ENCODE measurements around the gene NFXL1.
A peak's percentile ranks its signal among the peaks of the same experiment; 100 is the strongest.

NFXL1 gene

DNA sequence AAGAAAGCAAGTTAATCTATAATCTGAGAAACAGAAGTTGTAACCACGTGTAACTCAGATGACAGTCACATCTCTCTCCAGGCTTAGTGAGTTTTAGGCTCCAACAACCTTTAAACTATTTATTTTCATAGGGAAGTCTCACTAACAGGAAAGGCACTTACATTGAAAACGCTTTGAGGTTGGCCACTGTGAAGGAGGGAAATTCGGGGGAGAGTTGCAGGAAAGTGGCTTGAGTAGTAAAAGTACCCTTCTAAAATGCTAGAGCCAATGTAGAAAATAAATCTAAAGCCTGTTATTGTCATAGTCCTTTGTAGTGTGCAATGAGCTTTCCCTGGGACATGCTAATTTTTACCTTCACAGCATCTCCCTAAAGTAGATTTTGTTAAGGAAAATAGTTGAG lies 995 bp upstream of the NFXL1 start:
- Histone ChIP-seq H3K4me2 (ENCODE audit: low read depth, low read length, poor library complexity, severe bottlenecking) (peak overlapping the region; percentile 80), H3K4me3 (ENCODE audit: insufficient read depth, low read length, poor library complexity, severe bottlenecking) (peak overlapping the region; percentile 70), H3F3A (ENCODE audit: insufficient read depth) (0 out of 2 replicates have a peak, but pooled peaks cover 3% of the 10 kb centered on the region), H3K79me2 (ENCODE audit: insufficient read depth, low read length) (peaks cover 37% of the 10 kb centered on the region), H3K9me2 (replicated peaks; ENCODE audit: insufficient read depth, low read length) (no peaks in the 10 kb centered on the region), H3K9me3 (ENCODE audit: insufficient read depth, low read length) (no peaks in the 10 kb centered on the region), H3K36me3 (ENCODE audit: low read length) (peaks cover 3% of the 10 kb centered on the region; the same call in 1 of the 2 replicates), H3K27ac (ENCODE audit: low read depth, low read length) (no peak overlapping the region), H4K20me1 (ENCODE audit: low read depth, low read length) (no peaks in the 10 kb centered on the region), H3K9ac (ENCODE audit: low read length) (peak overlapping the region; percentile 56), H3K27me3 (ENCODE audit: low read length) (no peaks in the 10 kb centered on the region), H2AFZ (ENCODE audit: low read depth, low read length, severe bottlenecking) (peak overlapping the region; percentile 91)
- TF ChIP-seq, protein P1, sequence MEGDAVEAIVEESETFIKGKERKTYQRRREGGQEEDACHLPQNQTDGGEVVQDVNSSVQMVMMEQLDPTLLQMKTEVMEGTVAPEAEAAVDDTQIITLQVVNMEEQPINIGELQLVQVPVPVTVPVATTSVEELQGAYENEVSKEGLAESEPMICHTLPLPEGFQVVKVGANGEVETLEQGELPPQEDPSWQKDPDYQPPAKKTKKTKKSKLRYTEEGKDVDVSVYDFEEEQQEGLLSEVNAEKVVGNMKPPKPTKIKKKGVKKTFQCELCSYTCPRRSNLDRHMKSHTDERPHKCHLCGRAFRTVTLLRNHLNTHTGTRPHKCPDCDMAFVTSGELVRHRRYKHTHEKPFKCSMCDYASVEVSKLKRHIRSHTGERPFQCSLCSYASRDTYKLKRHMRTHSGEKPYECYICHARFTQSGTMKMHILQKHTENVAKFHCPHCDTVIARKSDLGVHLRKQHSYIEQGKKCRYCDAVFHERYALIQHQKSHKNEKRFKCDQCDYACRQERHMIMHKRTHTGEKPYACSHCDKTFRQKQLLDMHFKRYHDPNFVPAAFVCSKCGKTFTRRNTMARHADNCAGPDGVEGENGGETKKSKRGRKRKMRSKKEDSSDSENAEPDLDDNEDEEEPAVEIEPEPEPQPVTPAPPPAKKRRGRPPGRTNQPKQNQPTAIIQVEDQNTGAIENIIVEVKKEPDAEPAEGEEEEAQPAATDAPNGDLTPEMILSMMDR (IDR thresholded peaks at IDR 0.05; ENCODE audit: insufficient read depth, low read length, poor library complexity, severe bottlenecking): no peak
- no peak for TF ChIP-seq EZH2phosphoT487 (conservative IDR thresholded peaks at IDR 0.05; ENCODE audit: low read length)

DNA sequence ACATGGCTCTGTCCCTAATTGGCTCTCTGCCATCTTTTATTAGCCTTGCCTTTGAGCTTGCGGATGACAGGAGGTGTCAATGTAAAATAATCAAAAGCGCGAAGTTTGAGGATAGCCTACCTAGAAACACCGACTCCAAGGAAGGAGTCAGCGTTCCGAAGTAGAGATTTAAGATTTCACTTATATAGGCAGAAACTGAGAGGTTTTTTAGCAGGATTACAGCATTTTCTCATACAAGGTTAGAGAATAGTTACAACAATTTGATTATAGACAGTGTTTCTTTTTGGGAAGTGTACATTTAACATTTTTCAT lies 499 bp upstream of the NFXL1 start:
- Histone ChIP-seq H4K20me1 (ENCODE audit: low read depth, low read length) (no peaks in the 10 kb centered on the region), H3K4me2 (ENCODE audit: low read depth, low read length, poor library complexity, severe bottlenecking) (peak overlapping the region; percentile 80), H3K9me2 (replicated peaks; ENCODE audit: insufficient read depth, low read length) (no peaks in the 10 kb centered on the region), H3K9me3 (ENCODE audit: insufficient read depth, low read length) (no peaks in the 10 kb centered on the region), H3K4me3 (ENCODE audit: insufficient read depth, low read length, poor library complexity, severe bottlenecking) (peak overlapping the region; percentile 70), H3K79me2 (ENCODE audit: insufficient read depth, low read length) (peaks cover 41% of the 10 kb centered on the region), H2AFZ (ENCODE audit: low read depth, low read length, severe bottlenecking) (peak overlapping the region; percentile 91), H3K27me3 (ENCODE audit: low read length) (no peaks in the 10 kb centered on the region), H3K27ac (ENCODE audit: low read depth, low read length) (no peak overlapping the region), H3F3A (ENCODE audit: insufficient read depth) (0 out of 2 replicates have a peak, but pooled peaks cover 3% of the 10 kb centered on the region), H3K36me3 (ENCODE audit: low read length) (peaks cover 4% of the 10 kb centered on the region; the same call in 1 of the 2 replicates), H3K9ac (ENCODE audit: low read length) (peak overlapping the region; percentile 56)
- TF ChIP-seq, protein P1 (IDR thresholded peaks at IDR 0.05; ENCODE audit: insufficient read depth, low read length, poor library complexity, severe bottlenecking): no peak
- no peak for TF ChIP-seq EZH2phosphoT487 (conservative IDR thresholded peaks at IDR 0.05; ENCODE audit: low read length)

DNA sequence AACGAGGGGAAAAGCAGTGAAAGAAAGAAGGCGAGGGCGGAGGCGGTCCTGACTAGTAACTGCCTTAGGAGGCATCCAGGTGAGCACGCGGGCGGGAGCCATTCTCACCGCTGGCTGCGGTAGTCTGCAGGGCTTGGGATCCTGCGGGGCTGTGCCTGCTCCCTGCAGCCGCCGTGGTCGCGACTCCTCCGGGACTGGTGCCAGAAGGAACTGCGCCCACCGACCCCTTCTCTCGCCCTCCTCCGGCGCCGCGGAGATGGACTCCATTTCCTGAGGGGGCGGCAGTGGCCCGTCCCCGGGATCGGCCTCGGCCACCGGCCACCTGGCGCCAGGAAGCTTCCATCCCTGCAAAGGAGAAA lies 543 bp downstream of the NFXL1 start:
- Histone ChIP-seq H3K27me3 (ENCODE audit: low read length) (no peaks in the 10 kb centered on the region), H3K4me3 (ENCODE audit: insufficient read depth, low read length, poor library complexity, severe bottlenecking) (peak overlapping the region; percentile 93), H3K79me2 (ENCODE audit: insufficient read depth, low read length) (peaks cover 44% of the 10 kb centered on the region), H3K4me2 (ENCODE audit: low read depth, low read length, poor library complexity, severe bottlenecking) (peak overlapping the region; percentile 71), H3K9ac (ENCODE audit: low read length) (peak overlapping the region; percentile 93), H3F3A (ENCODE audit: insufficient read depth) (0 out of 2 replicates have a peak, but pooled peaks cover 3% of the 10 kb centered on the region), H3K36me3 (ENCODE audit: low read length) (peaks cover 8% of the 10 kb centered on the region; the same call in 1 of the 2 replicates), H3K9me2 (replicated peaks; ENCODE audit: insufficient read depth, low read length) (no peaks in the 10 kb centered on the region), H3K9me3 (ENCODE audit: insufficient read depth, low read length) (no peaks in the 10 kb centered on the region), H2AFZ (ENCODE audit: low read depth, low read length, severe bottlenecking) (peak overlapping the region; percentile 90), H4K20me1 (ENCODE audit: low read depth, low read length) (no peaks in the 10 kb centered on the region), H3K27ac (ENCODE audit: low read depth, low read length) (peak overlapping the region; percentile 45)
- TF ChIP-seq, protein P1 (IDR thresholded peaks at IDR 0.05; ENCODE audit: insufficient read depth, low read length, poor library complexity, severe bottlenecking): no peak
- TF ChIP-seq EZH2phosphoT487 (conservative IDR thresholded peaks at IDR 0.05; ENCODE audit: low read length): no peak

All from SU-DHL-6 (cell line).